ENCODE results near the gene PLXNB1. TPM values are rescaled to one million over a fixed set of nuclear protein-coding genes. Genes with fewer than 3 reads are reported as not detected.

PLXNB1 gene
- polyA plus RNA-seq, 2 of the 4 experiments (the other 2 are of a cell fraction): 10.0 to 20.9 TPM

GRCh38 chr3:48419597-48419996 lies 10.3 kb downstream of the PLXNB1 start (continued):
- no peak for TF ChIP-seq E2F6 (IDR thresholded peaks at IDR 0.05; ENCODE audit: borderline replicate concordance, low read depth)
- TF ChIP-seq BCL3 (IDR thresholded peaks at IDR 0.05): no peak

- ChIA-PET CTCF (interaction anchor here (0.6 to 31.5 kb wide), 3 partner anchors 12 to 225 kb away, joined by 3 to 488 read pairs (median 4); partner anchors contain the start of gene PLXNB1), POLR2A (no interaction called here)
- ATAC-seq (no peak), DNase-seq (ENCODE audit: low read depth in 1 of 2, low spot score in 1 of 2) (no peak), FAIRE-seq (no peak)
- H3K9me3 ChIP-seq: no peaks in the 10 kb centered on the region
- H3K4me2 ChIP-seq: no peak overlapping the region
- no peak overlapping the region for H3K27ac ChIP-seq
- TF ChIP-seq NPAS2 (CRISPR knock-in tag; IDR thresholded peaks at IDR 0.05; ENCODE audit: borderline replicate concordance) (no peak), BHLHE40 (IDR thresholded peaks at IDR 0.05; ENCODE audit: low read depth, low read length) (no peak), TFCP2L1 (CRISPR knock-in tag; IDR thresholded peaks at IDR 0.05) (no peak)
- H3K4me3 ChIP-seq: no peak overlapping the region
- no peaks in the 10 kb centered on the region for H3K4me1 ChIP-seq
- 100% methylated on average over 1 of the region's 9 CpGs for WGBS (ENCODE audit: missing lambda C conversion rate)
These were observed 10.7 kb downstream of the PLXNB1 start for GRCh38 chr3:48419149-48419548.

- CTCF ChIA-PET: interaction anchor here (0.6 to 31.5 kb wide), 3 partner anchors 13 to 224 kb away, joined by 3 to 488 read pairs (median 4); partner anchors contain the start of gene PLXNB1
- Histone ChIP-seq H3K4me3 (no peak overlapping the region), H3K9me3 (no peaks in the 10 kb centered on the region), H3K4me1 (no peaks in the 10 kb centered on the region), H3K27ac (no peak overlapping the region), H3K4me2 (no peak overlapping the region)
- ATAC-seq (no peak), FAIRE-seq (no peak), DNase-seq (ENCODE audit: low read depth in 1 of 2, low spot score in 1 of 2) (no peak)
- WGBS (ENCODE audit: missing lambda C conversion rate): 91% methylated on average over 4 of the region's 9 CpGs
- TF ChIP-seq RNF2 (IDR thresholded peaks at IDR 0.05; ENCODE audit: borderline replicate concordance, low read depth) (no peak), MAFK (IDR thresholded peaks at IDR 0.05; ENCODE audit: partially characterized antibody) (no peak), ZNF302 (CRISPR knock-in tag; IDR thresholded peaks at IDR 0.05) (no peak), NR3C1 (IDR thresholded peaks at IDR 0.05) (no peak), JUN (IDR thresholded peaks at IDR 0.05) (no peak), RARB (CRISPR knock-in tag; IDR thresholded peaks at IDR 0.05) (no peak), KDM5A (IDR thresholded peaks at IDR 0.05) (no peak), FOSL2 (IDR thresholded peaks at IDR 0.05) (no peak), FOSL2 (CRISPR knock-in tag; IDR thresholded peaks at IDR 0.05) (no peak), ESRRA (IDR thresholded peaks at IDR 0.05; ENCODE audit: borderline replicate concordance, low read length) (no peak), BCL3 (IDR thresholded peaks at IDR 0.05) (no peak), PHF8 (IDR thresholded peaks at IDR 0.05; ENCODE audit: borderline replicate concordance, low read depth) (no peak), EHMT2 (IDR thresholded peaks at IDR 0.05; ENCODE audit: low read depth) (no peak), E2F6 (IDR thresholded peaks at IDR 0.05; ENCODE audit: borderline replicate concordance, low read depth) (no peak), CBX8 (IDR thresholded peaks at IDR 0.05) (no peak), CTCF (IDR thresholded peaks at IDR 0.05) (no peak), KDM1A (IDR thresholded peaks at IDR 0.05; ENCODE audit: low read depth) (no peak)
- POLR2A ChIA-PET: no interaction called here
These were observed 11.2 kb downstream of the PLXNB1 start for GRCh38 chr3:48418651-48419050.

All from A549 (cell line).